OCI-M2 (cell line): ENCODE data around the gene CROCC2.

Experiments
- DNase-seq: peaks from one replicate; lab custom pipeline; 2025; ENCODE audit not compliant: unreplicated experiment; lab: John Stamatoyannopoulos, UW

Gene CROCC2

GRCh38 chr2:240904216-240905175, 1.6 kb upstream of the CROCC2 start:
- DNase-seq = no peak

- no peak for DNase-seq
Measured at GRCh38 chr2:240905176-240905781, 857 bp upstream of the CROCC2 start.

- DNase-seq = no peak
Measured at GRCh38 chr2:240906911-240907590, 915 bp downstream of the CROCC2 start.

- DNase-seq = no peak
Measured at GRCh38 chr2:240909216-240909974, 3.3 kb downstream of the CROCC2 start.

- DNase-seq = no peak
Measured at GRCh38 chr2:240911641-240912265, 5.6 kb downstream of the CROCC2 start.

- no peak for DNase-seq
Measured at GRCh38 chr2:240912878-240913809, 7.0 kb downstream of the CROCC2 start.

GRCh38 chr2:240913810-240914644, 7.9 kb downstream of the CROCC2 start:
- no peak for DNase-seq

- DNase-seq = no peak
Measured at GRCh38 chr2:240914645-240915525, 8.7 kb downstream of the CROCC2 start.

- DNase-seq = no peak
Measured at GRCh38 chr2:240915526-240916341, 9.6 kb downstream of the CROCC2 start.

- no peak for DNase-seq
Measured at GRCh38 chr2:240916571-240917008, 10.5 kb downstream of the CROCC2 start.

- no peak for DNase-seq
Measured at GRCh38 chr2:240917009-240917683, 11.0 kb downstream of the CROCC2 start.

- DNase-seq = no peak
Measured at GRCh38 chr2:240917684-240918257, 11.6 kb downstream of the CROCC2 start.

GRCh38 chr2:240918258-240919091, 12.3 kb downstream of the CROCC2 start:
- no peak for DNase-seq

GRCh38 chr2:240919161-240919781, 13.1 kb downstream of the CROCC2 start:
- no peak for DNase-seq
